Suprapubic skin (tissue), 4 donors: ENCODE measurements around the gene RELCH.

Experiments
- POLR2A ChIP-seq, 2 donors: fragments of 450-650 bp; IDR thresholded peaks; one replicate each; pipeline ENCODE4 v1.6.1; 2017; ENCODE audit warnings: antibody characterized with exemption in 2 of 2, mild to moderate bottlenecking in 2 of 2, moderate library complexity in 2 of 2
- POLR2AphosphoS5 ChIP-seq, 3 donors: sonication (generic); formaldehyde crosslinking; IDR thresholded peaks; one replicate each; pipeline ENCODE4 v1.6.1; 2017; ENCODE audit warnings: antibody characterized with exemption in 3 of 3

DNA sequence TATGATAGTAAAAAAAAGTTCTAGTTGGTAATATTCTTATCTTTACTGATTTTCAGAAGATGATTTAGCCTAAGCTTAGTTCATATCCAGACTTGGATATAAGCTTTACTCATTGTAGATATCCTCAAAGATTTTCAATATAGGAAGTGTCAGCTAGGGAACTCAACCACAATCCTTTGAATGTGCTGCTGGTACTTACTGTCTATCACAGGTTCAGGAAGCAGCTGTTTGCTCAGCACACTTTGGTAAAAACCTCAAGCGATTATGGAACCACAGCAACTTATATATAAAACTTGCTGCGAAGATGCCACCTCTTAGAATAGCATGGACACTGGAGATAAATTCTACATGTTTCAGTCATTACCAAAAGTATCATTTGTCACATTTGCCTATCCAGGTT, 77.9 kb downstream of the RELCH start:
- TF ChIP-seq POLR2AphosphoS5 (IDR thresholded peaks at IDR 0.05) (no peak), POLR2A (IDR thresholded peaks at IDR 0.05) (no peak)
